Stimulated activated CD8-positive, alpha-beta memory T cell treated with anti-CD3 and anti-CD28 coated beads, Interleukin-4, amount 100 ng/mL, for 48 hours (primary cell): ENCODE data around the gene NCK2.

Experiments used
- DNase-seq: peaks from one replicate; pipeline ENCODE4 v3.0.0-alpha.2; 2020

Gene NCK2

DNA sequence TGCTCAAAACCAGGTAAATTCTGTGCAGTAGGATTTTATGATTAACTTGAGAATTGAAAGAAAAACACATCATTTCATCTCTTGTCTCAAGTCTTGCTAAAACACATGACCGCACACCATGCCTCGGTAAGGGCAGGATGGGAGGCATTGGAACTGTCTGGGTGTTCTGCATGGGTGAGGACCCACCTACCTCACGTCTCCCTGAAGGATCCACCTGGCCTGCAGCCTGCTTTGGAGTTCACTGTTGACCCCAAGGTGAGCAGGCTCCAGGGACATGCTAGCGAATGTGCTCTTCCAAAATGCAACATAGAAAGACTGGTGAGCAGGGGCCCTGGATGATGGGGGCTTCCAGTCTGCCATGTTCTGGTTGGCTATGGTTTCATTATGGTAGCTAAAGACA is 131.5 kb downstream of the NCK2 start:
- DNase-seq: peak; percentile 22

GRCh38 chr2:105877945-105878344 is 133.2 kb downstream of the NCK2 start:
- peak; percentile 20 for DNase-seq

DNA sequence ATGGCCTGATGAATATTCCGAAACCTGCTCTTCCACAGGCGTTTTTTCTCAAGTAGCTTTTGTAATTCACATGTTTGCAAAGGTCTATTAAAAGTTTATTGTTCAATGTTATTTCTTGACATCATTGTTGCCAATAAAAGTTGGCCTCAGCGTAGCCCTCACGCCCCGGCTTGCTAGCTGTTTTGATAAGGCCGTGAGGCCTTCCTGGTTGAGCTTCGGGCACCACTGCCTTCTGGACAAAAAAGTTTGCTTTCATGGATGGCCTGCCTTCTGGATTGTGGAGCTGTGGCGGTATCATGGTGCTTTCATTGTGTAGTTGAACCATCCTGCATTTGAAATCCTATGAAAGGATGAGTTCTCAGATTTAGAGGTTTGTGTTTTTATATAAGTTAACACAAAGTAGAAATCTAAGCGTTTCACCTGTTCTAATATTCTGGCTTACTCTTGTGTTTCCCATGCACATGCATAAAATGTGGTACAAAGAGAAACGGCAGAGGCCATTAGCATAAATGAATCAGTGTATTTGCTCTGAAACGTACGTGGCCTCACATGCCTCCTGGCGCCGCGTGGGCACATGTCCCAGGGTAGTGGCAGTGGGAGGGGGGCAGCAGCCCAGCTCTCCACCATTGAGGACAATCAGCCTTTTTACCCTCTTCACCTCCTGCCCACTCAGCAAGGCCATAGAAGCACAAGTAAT is 134.5 kb downstream of the NCK2 start:
- DNase-seq: peak; percentile 20

DNA sequence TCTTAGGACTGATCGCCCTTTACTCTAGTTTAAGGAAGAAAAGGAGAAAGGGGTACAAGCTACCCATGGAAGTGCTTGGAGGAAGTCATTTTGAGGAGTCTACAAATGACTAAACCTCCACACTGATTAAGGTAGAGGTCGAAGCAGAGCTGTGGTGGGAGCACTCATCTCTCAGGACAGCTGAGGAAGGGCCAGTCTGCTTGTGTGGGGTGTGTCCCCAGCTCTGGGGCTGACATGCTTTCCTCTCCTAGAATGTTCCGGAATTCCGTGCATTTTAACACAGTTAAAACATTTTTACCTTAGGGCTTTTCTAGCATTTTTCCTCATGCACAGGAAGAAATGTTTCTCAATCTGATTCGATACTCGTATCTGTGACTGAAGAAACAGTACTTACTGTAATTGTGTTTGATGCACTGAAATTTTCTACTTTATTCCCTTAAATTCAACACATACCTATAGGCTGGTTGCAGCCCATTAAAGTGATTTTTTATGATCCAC is 135.1 kb downstream of the NCK2 start:
- DNase-seq: no peak

DNA sequence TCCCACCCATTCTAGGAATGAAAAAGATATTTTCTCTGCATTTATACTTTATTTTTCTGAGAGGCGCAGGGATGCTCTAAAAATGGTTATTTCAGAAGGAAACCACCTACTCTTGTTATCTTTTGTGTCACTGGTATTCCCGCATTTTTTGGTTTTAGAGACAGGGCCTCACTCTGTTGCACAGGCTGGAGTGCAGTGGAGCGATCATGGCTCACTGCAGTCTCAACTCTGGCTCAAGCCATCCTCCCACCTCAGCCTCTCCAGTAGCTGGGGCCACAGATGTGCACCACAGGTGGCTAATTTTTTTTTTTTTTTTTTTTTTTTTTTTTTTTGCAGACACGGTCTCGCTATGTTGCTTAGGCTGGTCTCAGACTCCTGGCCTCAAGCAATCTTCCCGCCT is 135.9 kb downstream of the NCK2 start:
- DNase-seq: no peak

- no peak for DNase-seq
Observed at GRCh38 chr2:105881286-105882136, 136.8 kb downstream of the NCK2 start.

DNA sequence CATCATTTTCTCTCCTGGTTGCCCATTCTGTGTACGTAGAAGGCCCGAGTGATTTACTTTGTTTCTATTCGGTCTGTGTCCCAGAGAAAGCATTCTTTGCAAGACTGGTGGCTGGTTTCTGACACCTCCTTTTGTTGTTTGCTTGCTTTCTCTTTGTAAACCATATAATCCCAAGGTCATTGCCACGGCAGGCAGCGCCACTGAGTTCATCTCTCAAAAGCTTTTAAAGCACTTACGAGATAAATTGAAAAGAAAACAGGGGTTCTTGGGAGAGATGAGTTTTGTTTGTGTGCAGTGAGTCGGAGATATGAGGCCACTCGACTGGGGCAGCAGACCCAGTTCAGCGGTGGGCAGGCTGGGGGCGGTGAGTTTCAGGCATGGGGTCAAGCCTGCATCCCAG is 137.6 kb downstream of the NCK2 start:
- DNase-seq: no peak

DNA sequence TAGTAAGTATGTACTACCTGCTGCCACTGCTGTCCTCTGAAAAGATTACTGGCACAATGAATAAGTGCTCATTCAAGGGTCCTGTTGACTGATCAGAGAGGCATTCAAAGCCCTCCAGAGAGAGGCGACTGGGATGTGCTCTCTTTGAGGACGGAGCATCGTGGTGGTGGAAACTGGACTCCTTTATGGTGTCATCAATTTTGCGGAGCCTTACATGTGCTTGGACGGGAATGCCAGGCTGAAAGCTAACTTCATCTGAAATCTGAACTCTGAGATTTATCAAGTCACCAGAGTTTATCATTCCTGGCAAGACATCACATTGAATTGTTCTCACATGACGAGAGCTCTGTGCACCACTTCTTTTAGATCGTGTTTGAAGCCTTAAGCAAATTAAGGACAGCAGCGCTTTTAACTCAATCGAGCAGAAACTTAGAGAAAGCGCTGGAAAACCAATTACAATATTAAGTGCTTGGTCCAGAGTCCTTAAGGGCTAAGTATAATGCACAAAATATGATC is 138.3 kb downstream of the NCK2 start:
- DNase-seq: no peak

DNA sequence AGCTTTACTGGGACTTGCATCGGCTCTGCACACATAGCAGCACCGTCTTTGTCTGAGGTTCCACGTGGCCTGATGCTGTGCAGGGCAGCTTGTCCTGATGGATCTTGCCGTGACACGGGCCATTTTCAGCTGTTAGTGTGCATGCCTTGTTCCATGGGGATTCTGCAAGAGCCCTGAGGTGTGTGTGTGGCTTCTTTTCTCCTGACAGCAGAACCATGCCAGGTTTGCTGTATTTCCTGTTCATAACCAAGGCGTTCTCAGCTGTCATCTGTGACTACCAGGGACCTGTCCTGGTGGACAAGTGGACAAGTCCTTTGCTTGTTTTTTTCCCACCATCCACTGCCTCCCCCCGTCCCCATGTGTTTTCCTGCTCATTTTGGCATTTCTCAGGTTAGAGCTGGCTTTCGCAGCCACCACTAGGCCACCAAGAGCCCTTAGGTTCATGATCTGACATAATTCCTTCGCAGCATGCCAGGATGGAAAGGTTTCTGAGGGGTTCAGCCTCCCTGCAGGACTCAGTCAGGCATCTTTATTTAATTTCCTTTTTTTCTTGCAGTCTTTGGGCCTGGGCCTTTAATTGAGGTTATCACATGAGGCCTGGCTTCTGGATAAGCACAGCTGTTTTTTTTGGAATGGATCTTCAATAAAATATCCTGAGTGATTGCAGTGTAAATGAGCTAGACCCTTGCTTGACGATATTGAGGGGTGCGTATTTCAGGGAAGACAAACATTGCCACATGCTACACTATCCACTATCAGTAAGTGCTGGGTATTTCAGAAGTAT is 139.4 kb downstream of the NCK2 start:
- no peak for DNase-seq

DNA sequence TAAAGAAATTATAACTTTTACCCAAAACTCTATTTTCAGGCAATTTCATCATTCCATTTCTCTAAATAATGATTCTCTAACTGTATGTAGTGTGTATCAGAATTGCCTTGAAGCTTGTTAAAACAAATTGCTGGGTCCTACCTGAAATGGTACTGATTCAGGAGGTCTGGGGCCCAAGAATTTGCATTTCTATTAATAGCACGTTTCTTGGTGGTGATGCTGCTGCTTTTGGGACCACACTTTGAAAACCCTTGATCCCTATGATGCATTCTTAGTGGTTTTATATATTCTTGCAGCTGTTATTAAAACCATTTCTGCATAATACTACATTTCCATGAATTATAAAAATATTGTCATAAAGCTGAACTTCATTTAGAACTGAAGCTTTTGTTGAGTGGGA is 140.7 kb downstream of the NCK2 start:
- no peak for DNase-seq

DNA sequence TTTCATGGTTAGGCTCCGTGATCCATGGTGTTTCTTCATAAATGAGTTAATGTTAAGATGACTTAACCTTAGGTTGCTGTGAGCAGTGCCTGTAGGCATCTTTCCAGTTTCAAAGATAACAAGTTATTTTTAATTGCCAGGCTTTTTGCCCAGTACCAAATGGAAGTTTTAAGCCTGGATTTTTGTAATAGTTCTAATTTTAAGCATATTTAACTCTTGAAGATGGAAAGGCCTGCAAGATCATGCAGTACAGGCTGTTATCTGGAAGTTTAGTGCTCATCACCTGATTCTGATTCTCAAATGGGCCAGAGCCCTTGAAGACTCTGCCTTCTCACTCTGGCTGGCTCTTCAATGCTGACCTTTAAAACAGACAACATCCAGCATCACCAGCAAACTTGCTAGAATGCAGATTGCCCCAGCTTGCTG is 141.3 kb downstream of the NCK2 start:
- DNase-seq: no peak

DNA sequence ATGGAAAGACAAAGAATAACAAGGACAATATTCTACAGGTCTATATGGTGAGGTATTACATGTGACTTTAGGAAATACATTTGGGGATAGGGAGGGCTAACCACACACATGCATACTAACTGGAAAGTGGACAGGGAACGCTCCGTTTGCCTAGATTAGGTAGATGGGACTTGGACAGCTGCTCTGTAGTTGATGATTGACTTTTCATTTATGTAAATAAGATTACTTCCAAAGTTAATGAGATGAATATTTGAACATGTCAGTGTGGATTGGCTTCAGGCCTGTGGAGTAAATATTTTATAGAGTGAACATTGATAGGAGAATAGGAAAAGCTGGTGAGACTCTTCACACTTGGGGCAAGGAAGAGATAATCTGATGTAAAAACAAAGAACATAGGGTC is 142.0 kb downstream of the NCK2 start:
- DNase-seq: no peak

- DNase-seq: no peak
Observed at GRCh38 chr2:105887256-105887655, 142.5 kb downstream of the NCK2 start.

DNA sequence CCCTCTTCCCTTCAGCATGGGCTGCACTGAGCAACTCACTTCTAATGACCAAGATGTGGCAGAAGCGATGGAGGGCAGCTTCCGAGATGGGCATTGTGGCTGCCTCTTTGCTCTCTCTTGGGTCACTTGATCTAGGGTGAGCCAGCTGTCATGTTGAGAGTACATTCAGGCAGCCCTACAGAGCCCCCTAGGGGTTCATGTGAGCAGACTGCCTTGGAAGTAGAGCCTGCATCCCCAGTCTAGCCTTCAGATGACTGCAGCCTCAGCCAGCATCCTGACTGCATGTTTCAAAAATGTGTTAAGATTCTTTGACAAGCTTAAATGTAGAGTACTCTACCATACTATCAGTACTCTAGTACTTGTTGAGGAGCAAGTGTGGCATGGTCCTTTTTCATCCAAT is 143.9 kb downstream of the NCK2 start:
- no peak for DNase-seq

DNA sequence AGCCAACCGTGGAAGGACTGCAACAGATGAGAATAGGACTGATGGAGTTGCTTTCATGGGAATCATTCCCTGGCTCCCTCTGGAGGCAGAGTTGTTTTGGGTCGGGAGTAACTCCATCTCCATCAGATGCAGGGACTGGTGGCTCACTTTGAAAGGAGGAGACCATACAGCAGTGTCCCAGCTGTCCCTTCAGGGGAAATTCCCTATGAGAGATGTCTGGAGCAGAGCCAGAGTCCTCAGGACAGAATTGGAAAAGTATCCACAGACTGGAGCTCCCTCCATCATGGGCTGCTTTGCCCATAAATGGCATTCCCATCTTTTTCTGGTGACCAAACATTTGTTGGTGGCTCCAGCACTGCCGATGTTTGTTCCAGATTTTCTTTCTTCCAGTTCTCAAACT is 144.3 kb downstream of the NCK2 start:
- no peak for DNase-seq

GRCh38 chr2:105890111-105890510 is 145.4 kb downstream of the NCK2 start:
- DNase-seq: no peak

DNA sequence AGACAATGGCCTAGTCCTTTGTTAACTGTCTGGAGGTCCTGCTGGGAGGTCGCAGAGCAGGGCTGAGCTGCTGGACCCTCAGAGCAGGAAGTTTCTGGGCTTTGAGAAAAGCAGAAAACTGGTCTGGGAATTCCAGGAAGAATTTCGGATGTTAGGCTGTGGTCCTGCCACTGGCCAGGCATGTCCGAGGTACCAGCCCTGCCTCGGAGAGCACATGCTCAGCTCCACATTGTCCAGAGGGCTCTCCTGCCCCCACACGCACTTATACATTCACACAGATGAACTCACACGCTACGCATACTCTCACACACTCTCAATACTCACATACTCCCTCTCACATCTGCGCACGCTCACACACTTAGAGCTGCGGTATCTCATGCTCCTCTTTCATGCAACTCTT is 146.1 kb downstream of the NCK2 start:
- no peak for DNase-seq

DNA sequence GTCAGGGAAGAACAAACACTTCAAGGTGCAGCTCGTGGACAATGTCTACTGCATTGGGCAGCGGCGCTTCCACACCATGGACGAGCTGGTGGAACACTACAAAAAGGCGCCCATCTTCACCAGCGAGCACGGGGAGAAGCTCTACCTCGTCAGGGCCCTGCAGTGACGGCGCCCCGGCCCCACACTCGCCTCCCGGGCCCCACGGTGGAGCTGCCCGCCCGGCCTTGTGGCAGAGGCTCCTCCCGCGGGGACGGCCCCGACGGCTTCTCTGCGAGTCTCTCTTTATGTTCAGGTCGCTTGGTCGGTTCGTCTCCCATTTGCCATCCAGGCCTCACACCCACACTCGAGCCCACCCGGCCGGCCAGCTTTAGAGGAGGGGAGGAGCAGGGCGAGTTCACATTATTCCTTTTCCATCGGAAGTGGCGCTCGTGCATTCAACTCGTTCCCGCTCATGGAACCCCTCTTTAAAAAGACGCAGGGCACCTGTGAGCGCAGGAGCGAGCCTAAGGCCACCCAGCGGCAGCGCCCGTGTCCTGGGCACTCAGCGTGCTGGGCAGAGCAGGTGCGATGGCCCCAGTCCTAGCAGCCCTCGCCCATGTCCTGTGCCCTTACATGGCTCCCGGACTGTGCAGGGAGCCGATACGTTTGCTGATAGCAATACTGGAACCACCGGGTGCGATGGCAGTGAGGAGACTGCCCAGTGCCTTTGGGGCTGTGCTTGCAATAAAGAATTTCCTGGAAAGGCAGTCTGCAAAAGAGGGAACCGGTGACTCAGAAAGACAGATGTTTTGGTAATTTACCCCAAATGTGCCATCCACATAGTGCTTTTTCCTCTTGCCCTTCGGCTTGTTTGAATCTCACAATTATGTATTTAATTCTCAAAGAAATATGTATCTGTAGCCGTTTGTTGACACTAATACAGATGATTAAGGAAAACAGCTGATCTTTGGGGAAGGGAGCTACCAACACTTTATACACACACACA is 148.6 kb downstream of the NCK2 start:
- DNase-seq: no peak

GRCh38 chr2:105894327-105894944 is 149.7 kb downstream of the NCK2 start:
- DNase-seq: no peak

DNA sequence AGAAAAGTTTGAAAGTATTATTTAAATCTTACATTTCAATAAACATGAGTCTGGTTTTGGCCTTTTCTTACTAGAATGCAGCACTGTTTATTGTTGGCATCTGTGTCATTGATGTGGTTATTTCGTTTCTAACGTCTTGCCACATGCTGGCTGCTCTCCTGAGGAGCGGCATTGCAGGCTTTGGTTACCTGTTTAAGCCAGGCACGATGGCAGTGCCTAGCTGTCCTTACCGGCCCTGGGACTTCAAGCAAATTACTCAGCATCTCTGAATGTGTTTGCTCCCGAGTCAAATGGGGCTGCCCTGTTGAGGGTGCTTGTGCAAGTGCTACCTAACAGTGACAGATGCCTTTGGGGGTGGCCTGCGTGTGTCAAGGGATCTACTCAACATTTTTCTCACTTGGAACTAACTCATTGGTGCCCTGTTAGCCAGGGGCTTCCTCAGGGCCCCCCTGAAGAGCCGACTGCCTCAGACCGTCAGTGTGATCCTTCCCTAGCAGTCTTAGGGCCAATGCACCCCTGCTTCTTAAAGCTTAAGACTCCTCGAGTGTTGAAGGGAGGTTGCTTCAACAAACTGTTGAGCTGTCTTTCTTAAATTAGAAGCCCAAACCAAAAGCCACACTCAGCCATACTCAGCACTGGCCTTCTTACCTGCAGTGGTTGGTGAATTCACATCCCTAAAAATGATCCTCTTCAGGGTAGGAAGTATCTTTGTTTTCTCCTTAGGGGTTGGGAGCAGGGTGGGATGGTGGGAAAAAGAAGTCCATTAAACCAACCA is 151.5 kb downstream of the NCK2 start:
- DNase-seq: no peak

DNA sequence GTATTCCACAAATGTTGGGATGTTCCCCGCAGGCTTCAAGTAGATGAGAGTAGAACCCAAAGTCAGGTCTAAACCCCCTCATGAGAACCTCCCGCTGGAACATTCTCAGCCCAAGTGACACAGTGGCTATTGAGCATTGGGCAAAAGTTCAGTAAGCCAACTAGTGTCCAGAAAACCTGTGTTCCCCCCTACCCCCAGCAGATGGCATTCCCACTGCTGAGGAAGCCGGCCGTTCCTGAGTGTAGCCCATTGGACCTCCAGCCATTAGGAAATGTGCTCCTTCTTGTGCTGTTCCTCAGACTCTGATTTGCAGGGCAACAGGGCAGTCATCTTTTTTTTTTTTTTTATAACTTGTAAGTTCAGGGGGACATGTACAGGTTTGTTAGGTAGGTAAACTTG is 152.1 kb downstream of the NCK2 start:
- no peak for DNase-seq
